Dedifferentiated amniotic fluid mesenchymal stem cell (primary cell): ENCODE data around the gene ANGPT4.
A peak's percentile ranks its signal among the peaks of the same experiment; 100 is the strongest.

Experiments used
- DNase-seq: peaks from one replicate; pipeline ENCODE4 v3.0.0-alpha.2; 2016; ENCODE audit errors: extremely low spot score

ANGPT4 gene, protein sequence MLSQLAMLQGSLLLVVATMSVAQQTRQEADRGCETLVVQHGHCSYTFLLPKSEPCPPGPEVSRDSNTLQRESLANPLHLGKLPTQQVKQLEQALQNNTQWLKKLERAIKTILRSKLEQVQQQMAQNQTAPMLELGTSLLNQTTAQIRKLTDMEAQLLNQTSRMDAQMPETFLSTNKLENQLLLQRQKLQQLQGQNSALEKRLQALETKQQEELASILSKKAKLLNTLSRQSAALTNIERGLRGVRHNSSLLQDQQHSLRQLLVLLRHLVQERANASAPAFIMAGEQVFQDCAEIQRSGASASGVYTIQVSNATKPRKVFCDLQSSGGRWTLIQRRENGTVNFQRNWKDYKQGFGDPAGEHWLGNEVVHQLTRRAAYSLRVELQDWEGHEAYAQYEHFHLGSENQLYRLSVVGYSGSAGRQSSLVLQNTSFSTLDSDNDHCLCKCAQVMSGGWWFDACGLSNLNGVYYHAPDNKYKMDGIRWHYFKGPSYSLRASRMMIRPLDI

DNA sequence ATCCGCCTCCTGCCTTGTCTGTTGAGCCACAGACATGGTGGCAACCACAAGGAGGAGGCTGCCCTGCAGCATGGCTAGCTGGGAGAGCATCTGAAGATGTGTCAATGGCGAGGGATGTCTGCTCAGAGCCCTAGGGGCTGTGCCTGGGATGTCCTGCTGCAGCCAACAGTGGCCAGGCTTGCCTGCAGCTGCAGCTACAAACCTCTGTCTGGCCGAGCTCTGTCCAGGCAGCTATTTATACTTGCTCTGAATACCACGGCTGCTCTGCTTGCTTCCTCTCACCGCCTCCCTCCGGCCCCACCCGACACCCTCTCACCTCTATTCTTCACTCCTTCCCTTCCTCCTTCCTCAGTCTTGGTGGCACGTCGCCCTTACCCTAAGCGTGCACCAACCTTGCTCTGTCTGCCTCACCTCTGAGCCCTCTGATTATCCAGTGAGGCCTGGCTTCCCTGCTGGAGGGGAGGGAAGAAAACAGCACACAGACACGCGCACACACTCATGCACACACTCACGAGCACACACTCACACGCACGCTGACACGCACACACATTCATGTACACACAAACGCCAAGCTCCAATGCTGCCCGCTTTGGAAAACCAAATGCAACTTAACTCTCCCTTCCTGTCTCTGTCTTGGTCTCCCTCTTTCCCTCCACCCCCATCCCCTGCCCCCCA is at the start of gene ANGPT4:
TSS of gene ANGPT4 (minus strand) at position 210 of the 675 bp plus-strand sequence. CDS start at position 90, 120 bp downstream.
- DNase-seq = no peak

DNA sequence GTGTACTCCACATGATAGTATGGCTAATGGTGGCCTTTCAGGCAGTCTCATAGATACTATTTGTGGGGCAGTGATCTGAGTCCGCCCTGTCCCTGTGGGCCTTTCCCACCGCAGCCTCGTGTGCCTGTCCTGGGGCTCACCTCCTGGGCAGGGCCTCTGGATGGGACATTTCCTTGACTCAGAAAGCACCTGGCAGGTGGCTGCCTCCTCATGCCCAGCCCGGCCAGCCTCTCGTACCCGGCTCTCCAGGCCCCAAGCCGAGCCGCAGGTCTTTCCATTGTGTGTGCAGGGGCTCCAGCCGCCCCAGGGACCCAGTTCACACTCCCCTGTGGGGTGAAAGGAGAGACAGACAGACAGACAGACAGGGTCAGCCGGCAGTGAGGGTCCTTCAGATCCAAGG is 47.7 kb upstream of the ANGPT4 start:
- DNase-seq = no peak

- DNase-seq = no peak
Measured at GRCh38 chr20:962683-963082, 46.5 kb upstream of the ANGPT4 start.

DNA sequence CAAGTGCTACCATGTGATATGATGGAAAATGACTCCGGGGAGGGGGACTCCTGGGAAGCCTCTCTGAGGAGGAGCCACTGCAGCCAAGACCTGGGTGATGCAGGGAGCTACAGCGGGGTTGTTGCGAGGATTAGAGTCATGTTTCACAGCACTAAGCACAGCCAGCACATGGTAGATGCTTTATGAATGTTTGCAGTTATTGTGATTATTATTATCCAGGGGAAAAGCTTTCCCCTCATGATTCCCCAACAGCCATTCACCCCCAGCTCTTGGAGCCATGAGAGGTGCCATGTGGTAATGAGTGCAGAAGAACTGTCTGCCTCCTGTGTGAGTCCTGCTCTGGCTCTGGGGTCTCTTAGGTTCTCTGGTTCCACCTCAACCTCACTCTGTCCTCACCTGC is 46.1 kb upstream of the ANGPT4 start:
- no peak for DNase-seq

DNA sequence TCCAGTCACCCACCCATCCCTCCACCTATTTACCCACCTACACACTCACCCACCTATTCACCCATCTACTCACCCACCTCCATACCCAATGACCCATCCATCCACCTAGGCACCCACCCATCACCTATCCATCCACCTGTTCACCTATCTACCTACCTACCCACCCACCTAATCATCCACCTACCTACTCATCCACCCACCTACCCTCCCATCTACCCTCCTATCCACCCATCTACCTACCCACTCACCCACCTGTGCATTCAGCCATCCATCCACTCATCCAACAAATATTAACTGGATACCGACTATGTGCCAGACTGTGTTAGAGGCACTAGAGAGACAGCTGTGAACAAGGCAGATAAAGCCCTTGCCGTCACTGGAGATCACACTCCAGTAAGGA is 45.6 kb upstream of the ANGPT4 start:
- no peak for DNase-seq

DNA sequence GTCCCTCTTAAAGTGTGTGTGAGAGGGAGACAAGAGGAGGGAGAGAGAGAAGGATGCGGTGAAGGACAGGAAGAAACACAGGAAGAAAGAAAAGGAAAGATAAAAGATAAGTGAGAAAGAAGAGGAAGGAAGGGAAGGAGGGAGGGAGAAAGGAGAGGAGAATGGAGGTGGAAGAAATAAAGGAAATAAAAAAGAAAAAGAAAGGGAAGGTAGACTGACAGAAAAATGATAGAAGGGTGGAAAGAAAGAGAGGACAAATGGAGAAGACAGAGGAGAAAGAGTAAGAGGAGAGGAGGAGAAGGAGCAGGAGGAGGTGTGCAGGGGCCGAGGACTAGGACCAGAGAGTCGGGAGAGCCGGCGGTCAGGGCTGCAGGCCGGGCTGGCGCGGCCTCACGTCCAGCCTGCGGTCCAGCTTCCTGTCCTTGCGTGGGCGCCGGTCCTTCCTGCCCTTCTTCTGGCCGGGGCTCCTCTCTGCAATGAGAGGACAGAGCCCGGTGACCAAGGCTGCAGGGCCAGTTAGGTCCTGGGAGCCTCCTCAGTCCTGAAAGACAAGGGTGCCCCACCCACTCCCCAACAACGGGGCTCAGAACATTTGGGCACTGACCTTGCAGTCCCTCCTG is 44.0 kb upstream of the ANGPT4 start:
- DNase-seq = no peak

DNA sequence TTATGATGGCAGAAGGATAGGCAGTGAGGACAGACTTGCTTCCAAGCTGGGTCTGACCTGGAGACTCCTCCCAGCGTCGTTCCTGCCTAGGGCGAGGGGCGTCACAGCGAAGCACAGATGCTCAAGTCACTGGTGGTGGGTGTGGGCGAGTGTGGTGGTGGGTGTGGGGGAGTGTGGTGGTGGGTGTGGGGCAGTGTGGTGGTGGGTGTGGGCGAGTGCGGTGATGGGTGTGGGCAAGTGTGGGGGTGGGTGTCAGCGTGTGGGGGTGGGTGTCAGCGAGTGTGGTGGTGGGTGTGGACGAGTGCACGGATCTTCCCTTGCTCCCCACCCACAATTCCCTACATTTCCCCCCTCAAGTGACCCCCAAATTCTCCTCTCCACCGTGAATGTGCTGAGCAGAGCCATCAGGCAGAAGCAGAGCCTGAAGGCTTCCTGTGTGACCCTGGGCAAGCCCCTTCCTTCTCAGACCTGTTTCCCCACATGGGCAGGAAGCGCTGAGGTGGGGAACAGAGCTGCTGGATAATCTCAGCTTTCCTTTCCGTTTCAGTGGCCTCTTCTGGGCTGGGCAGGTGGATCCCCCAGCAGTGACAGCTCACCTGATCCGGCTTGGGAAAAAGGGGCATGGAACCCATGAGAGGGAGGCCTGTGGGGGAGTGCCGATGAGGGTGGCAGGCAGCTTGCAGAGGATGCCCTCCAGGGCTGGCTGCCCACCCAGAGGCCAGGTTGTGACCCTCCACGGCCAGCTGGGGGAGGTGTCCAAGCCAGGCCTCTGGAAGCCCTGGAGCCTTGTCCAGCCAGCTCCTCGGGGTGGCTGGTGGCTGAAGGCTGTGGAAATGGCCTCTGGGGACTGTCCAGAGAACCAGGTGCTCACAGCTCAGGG is 43.0 kb upstream of the ANGPT4 start:
- DNase-seq = no peak

GRCh38 chr20:957544-957943 is 41.4 kb upstream of the ANGPT4 start:
- no peak for DNase-seq

DNA sequence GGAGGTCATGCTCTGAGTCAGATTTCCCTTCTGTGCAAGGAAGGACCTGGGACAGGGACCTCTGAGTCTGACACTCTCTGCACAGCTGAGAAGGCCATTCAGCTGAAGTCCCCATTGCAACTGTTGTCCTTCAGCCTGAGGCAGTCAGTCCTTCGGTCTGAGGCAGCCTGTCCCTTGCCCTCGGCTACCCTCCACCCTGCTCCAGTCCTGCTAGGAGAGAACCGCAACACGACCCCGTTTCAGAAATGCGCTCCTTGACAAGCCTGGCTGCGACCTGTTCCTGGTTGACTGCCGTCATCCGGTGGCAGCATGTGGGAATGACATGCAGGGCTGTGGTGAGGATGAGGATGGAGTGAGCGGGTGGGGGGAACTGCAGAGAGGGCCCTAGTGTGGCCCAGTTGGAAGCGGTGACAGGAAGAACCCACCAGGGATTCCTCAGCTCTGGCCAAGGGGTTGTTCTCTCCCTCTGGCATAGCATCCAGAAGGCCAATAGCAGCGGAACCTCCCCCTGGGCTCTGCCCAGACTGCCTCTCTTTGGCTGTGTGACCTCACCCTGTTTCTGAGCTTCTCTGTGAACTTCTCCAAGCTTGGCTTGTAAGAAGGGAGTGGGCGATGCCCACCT is 40.3 kb upstream of the ANGPT4 start:
- DNase-seq = peak; percentile 38

GRCh38 chr20:955656-956055 is 39.5 kb upstream of the ANGPT4 start:
- DNase-seq = no peak

DNA sequence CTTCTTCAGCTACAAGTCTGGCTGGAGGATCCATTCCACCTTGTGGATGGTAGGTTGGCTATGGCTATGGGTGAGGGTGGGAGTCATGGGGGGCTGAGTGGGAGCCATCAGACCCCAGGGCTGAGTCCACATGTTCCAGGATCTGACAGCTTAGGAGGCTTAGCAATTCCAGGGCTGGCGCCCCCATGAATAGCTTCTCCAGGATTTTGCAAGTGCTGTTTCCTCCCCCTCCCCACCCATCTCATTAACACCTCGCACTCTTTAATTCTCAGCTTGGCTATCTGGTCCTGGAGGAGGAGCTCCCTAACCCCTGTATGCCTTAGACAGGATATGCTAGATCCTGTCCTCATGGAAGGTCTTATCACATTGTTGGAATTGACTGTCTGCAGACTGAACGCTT is 39.0 kb upstream of the ANGPT4 start:
- DNase-seq = no peak

GRCh38 chr20:953742-954141 is 37.6 kb upstream of the ANGPT4 start:
- DNase-seq = no peak

DNA sequence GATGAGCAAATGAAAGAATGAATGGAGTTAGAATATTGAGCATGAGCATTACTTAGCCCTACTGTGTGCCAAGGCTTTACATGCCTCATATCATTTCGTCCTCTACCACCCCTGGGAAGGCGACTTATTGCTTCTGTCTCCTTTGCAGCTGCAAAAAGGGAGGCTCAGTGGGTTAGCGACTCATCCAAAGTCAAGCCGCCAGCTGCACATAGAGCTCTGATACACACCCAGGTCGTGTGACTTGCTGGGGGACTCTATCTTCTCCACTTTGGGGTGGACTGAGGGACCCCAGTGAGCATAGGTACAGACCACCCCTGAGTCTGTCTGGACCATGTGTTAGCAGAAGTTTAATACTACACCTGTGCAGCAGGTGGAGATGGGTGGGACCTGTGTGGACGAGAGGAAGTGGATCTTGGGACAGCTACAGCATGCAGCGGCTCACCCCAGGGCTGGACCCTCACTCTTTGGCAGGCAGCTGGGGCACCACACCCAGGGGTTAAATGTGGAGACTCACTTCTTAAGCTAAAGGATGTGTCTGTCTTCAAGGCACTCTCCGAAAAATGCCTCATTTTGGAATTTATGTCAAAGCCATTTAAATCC is 36.2 kb upstream of the ANGPT4 start:
- DNase-seq = no peak

DNA sequence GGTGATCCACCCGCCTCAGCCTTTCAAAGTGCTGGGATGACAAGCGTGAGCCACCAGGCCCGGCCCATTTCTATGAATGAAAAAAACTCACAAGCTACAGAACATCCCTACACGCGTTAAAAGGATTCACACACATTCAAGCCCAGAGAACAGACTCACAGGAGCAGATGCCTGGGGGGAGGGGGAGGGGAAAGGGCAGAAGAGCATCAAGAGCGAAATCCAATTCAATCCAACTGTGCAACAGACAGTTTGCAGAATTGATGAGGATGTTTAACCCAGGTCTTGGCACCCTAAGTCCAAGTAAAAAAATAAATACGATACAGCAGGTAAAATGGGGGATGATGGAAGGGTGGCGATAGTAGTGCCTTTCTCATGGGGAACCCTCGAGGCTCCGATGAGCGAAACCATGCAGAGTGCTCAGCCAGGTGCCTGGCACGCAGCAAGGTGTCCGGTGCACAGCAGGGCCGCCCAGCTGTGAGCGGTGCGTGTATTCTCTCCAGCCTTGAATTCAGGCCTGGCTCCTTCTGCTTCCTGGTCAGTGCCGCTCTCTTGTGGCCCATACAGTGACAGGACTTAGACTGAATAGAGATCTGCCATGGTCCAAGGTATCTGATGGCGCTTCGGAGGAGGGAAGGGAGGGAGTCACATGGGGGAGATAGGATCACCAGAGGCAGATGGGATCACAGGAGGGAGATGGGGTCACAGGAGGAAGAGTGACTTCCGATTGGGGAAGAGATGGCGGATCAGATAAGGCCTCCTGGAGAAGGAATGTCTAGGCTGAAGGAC is 35.4 kb upstream of the ANGPT4 start:
- no peak for DNase-seq

- DNase-seq = no peak
Measured at GRCh38 chr20:949717-950116, 33.6 kb upstream of the ANGPT4 start.

- no peak for DNase-seq
Measured at GRCh38 chr20:946826-947225, 30.7 kb upstream of the ANGPT4 start.

DNA sequence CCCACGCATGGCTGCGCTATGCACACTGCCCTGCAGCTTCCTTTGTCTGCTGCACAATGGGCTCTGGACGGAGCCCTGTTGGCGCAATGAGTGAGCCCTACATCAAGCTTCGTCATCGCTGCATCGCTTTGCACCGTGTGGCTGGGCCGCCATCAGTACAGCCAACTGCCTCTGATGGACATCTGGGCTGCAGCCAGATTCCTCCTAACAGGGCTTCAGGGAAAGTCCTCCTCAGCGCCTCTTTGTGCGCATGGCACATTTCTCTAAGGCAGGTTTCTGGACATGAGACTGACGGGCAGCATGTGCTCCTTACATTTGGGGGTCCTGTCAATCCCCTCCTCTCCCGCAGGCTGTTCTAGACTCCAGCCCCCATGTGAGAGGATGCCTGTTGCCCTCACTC is 29.7 kb upstream of the ANGPT4 start:
- no peak for DNase-seq

- DNase-seq = no peak
Measured at GRCh38 chr20:944774-945410, 28.8 kb upstream of the ANGPT4 start.

DNA sequence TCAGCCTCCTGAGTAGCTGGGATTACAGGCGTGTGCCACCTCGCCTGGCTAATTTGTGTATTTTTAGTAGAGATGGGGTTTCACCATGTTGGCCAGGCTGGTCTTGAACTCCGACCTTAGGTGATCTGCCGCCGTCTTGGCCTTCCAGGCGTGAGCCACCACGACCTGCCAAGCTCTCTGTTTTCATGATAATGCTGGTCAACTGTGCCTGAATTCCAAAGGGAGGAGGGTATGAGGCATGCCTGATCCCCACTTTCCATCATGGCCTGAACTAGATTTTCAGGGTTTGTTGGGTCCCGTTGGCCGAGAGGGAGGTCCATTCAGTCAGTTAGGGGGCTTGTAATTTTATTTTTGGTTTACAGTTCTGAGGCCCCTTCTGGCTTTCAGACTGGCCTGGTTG is 28.0 kb upstream of the ANGPT4 start:
- no peak for DNase-seq

GRCh38 chr20:942611-943010 is 26.5 kb upstream of the ANGPT4 start:
- no peak for DNase-seq
